ENCODE measurements around the gene DOCK4.

The DOCK4 gene

DNA sequence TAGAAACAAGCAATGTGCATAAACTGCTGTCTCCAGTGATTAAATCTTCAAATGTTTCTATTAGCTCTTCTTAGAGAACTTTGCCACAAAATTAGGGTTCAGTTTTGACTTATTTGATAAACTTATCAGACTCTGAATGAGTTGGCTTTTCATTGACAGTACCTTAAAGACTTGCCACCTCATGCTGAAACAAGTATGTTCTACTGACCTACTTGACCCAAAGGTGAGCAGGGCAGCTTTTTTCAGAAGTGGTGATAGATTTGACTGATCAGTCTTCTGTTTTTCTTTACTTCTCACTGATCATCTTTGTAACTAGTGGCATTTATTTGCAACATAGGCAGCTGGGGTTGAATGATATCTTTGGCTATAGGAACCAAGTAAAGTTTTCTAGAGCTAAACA is 8.1 kb upstream of the DOCK4 start:
- TF ChIP-seq NFIC (IDR thresholded peaks at IDR 0.05): no peak
- TF ChIP-seq, protein P1, sequence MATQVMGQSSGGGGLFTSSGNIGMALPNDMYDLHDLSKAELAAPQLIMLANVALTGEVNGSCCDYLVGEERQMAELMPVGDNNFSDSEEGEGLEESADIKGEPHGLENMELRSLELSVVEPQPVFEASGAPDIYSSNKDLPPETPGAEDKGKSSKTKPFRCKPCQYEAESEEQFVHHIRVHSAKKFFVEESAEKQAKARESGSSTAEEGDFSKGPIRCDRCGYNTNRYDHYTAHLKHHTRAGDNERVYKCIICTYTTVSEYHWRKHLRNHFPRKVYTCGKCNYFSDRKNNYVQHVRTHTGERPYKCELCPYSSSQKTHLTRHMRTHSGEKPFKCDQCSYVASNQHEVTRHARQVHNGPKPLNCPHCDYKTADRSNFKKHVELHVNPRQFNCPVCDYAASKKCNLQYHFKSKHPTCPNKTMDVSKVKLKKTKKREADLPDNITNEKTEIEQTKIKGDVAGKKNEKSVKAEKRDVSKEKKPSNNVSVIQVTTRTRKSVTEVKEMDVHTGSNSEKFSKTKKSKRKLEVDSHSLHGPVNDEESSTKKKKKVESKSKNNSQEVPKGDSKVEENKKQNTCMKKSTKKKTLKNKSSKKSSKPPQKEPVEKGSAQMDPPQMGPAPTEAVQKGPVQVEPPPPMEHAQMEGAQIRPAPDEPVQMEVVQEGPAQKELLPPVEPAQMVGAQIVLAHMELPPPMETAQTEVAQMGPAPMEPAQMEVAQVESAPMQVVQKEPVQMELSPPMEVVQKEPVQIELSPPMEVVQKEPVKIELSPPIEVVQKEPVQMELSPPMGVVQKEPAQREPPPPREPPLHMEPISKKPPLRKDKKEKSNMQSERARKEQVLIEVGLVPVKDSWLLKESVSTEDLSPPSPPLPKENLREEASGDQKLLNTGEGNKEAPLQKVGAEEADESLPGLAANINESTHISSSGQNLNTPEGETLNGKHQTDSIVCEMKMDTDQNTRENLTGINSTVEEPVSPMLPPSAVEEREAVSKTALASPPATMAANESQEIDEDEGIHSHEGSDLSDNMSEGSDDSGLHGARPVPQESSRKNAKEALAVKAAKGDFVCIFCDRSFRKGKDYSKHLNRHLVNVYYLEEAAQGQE (IDR thresholded peaks at IDR 0.05; ENCODE audit: low read depth): no peak

DNA sequence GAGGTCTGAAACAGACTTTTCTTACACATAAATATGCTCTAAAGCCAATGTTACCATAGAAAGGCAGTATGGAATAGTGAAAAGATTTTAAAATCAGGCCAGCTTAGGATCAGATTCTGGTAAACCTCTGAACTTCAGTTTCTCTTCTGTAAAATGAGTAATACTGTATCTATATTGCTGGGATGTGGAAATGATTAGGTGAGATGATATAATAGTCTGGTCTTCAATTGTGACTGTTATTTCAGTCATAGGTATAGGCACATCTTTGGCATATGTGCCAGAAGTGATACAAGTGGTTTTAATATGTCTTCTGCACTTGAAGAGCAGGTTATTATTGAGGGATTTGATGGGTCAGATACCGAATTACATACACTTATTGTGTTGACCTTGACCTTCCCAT is 7.5 kb upstream of the DOCK4 start:
- TF ChIP-seq, protein P2, sequence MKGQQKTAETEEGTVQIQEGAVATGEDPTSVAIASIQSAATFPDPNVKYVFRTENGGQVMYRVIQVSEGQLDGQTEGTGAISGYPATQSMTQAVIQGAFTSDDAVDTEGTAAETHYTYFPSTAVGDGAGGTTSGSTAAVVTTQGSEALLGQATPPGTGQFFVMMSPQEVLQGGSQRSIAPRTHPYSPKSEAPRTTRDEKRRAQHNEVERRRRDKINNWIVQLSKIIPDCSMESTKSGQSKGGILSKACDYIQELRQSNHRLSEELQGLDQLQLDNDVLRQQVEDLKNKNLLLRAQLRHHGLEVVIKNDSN (IDR thresholded peaks at IDR 0.05): no peak
- TF ChIP-seq EGR1 (IDR thresholded peaks at IDR 0.05) (no peak), TCF12 (IDR thresholded peaks at IDR 0.05; ENCODE audit: low read depth) (no peak), ZBTB7A (IDR thresholded peaks at IDR 0.05; ENCODE audit: low read depth) (no peak), TEAD4 (IDR thresholded peaks at IDR 0.05) (no peak), CEBPB (IDR thresholded peaks at IDR 0.05) (no peak), YY1 (IDR thresholded peaks at IDR 0.05; ENCODE audit: low read depth) (no peak), FOXM1 (IDR thresholded peaks at IDR 0.05; ENCODE audit: borderline replicate concordance, low read depth) (no peak), RAD21 (IDR thresholded peaks at IDR 0.05; ENCODE audit: low read depth) (no peak), EP300 (IDR thresholded peaks at IDR 0.05; ENCODE audit: borderline replicate concordance) (no peak), TAF1 (IDR thresholded peaks at IDR 0.05; ENCODE audit: low read depth) (no peak), CREB1 (IDR thresholded peaks at IDR 0.05; ENCODE audit: low read depth) (no peak), NFIC (IDR thresholded peaks at IDR 0.05) (no peak)
- TF ChIP-seq, protein P1 (IDR thresholded peaks at IDR 0.05; ENCODE audit: low read depth): no peak
- TF ChIP-seq, protein P3, sequence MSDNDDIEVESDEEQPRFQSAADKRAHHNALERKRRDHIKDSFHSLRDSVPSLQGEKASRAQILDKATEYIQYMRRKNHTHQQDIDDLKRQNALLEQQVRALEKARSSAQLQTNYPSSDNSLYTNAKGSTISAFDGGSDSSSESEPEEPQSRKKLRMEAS (IDR thresholded peaks at IDR 0.05): no peak

DNA sequence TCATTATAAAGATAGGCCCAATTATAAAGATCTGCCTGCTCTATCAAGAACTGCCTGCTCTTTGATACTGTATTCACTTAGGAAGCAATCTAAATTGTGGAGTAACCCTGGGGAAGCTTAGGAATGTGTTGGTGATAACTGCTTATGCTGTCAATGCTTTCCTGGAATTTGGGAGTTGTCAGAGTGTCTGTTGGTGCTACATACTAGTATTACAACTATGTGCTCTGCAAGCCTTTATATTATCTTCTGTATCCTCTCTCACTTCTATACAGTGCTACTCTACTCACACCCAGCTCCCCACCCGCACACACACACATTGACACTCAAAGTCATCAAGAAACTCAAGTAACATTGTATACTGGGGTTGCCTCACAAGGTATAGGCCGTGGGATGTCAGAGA is 6.4 kb upstream of the DOCK4 start:
- TF ChIP-seq NFIC (IDR thresholded peaks at IDR 0.05) (no peak), TEAD4 (IDR thresholded peaks at IDR 0.05) (no peak), YY1 (IDR thresholded peaks at IDR 0.05; ENCODE audit: low read depth) (no peak), CREB1 (IDR thresholded peaks at IDR 0.05; ENCODE audit: low read depth) (no peak), EP300 (IDR thresholded peaks at IDR 0.05; ENCODE audit: borderline replicate concordance) (no peak), ZBTB7A (IDR thresholded peaks at IDR 0.05; ENCODE audit: low read depth) (no peak), FOXM1 (IDR thresholded peaks at IDR 0.05; ENCODE audit: borderline replicate concordance, low read depth) (no peak), CEBPB (IDR thresholded peaks at IDR 0.05) (no peak), RAD21 (IDR thresholded peaks at IDR 0.05; ENCODE audit: low read depth) (no peak), EGR1 (IDR thresholded peaks at IDR 0.05) (no peak), TAF1 (IDR thresholded peaks at IDR 0.05; ENCODE audit: low read depth) (no peak), TCF12 (IDR thresholded peaks at IDR 0.05; ENCODE audit: low read depth) (no peak)
- TF ChIP-seq, protein P2 (IDR thresholded peaks at IDR 0.05): no peak
- TF ChIP-seq, protein P3 (IDR thresholded peaks at IDR 0.05): no peak
- TF ChIP-seq, protein P1 (IDR thresholded peaks at IDR 0.05; ENCODE audit: low read depth): no peak

DNA sequence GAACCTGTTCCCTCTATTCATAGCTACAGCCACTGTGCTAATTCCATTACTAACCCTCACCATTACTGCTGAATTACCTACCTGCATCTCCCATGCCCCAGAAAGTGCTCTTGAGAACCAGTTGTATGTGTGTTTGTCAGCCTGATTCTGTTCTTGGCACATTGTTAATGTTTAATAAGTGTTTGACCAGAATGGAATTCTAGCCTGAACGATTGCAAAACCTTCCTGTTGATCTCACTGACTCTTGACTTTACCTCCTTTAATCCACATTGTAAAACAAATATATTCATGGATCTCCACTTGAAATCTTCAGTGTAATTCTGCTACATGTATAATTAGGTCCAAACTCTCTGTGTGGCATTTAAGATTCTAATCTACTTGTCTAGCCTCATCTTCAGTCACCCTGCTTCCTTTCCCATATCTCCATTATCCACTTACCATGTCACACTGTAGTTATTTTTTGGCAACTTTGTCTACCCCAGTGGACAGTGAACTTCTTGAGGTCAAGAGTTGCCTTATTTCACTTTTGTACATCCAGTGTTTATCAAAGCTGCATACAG is 5.2 kb upstream of the DOCK4 start:
- TF ChIP-seq EGR1 (IDR thresholded peaks at IDR 0.05): no peak
- TF ChIP-seq CEBPB (IDR thresholded peaks at IDR 0.05): no peak
- no peak for TF ChIP-seq TCF12 (IDR thresholded peaks at IDR 0.05; ENCODE audit: low read depth)
- TF ChIP-seq, protein P2 (IDR thresholded peaks at IDR 0.05): no peak
- TF ChIP-seq EP300 (IDR thresholded peaks at IDR 0.05; ENCODE audit: borderline replicate concordance): no peak
- TF ChIP-seq, protein P1 (IDR thresholded peaks at IDR 0.05; ENCODE audit: low read depth): no peak
- TF ChIP-seq ZBTB7A (IDR thresholded peaks at IDR 0.05; ENCODE audit: low read depth): no peak
- TF ChIP-seq, protein P3 (IDR thresholded peaks at IDR 0.05): no peak
- no peak for TF ChIP-seq CREB1 (IDR thresholded peaks at IDR 0.05; ENCODE audit: low read depth)
- no peak for TF ChIP-seq FOXM1 (IDR thresholded peaks at IDR 0.05; ENCODE audit: borderline replicate concordance, low read depth)
- TF ChIP-seq NFIC (IDR thresholded peaks at IDR 0.05): no peak
- no peak for TF ChIP-seq YY1 (IDR thresholded peaks at IDR 0.05; ENCODE audit: low read depth)
- no peak for TF ChIP-seq RAD21 (IDR thresholded peaks at IDR 0.05; ENCODE audit: low read depth)
- no peak for TF ChIP-seq TAF1 (IDR thresholded peaks at IDR 0.05; ENCODE audit: low read depth)
- TF ChIP-seq TEAD4 (IDR thresholded peaks at IDR 0.05): no peak
